ENCODE results near the gene PDHX.

DNA sequence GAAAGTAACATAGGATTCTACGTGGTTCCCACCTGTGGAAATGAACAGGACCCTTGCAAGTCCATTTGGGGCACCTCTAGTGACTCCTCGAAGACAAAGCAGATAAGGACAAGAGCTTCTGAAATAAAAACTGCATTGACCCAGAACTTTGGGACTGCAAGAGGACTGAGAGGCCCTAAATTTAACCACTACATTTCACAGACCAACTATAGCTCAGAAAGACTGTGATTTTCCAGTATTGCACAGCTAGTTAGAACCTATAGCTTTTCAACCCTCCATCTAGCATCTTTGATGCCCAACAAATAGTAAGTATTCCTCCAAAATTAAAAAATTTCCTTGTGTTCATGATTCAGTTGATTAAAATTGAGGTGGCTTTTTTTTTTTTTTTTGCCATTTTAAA is 114.9 kb downstream of the PDHX start:
- TF ChIP-seq, protein P1, sequence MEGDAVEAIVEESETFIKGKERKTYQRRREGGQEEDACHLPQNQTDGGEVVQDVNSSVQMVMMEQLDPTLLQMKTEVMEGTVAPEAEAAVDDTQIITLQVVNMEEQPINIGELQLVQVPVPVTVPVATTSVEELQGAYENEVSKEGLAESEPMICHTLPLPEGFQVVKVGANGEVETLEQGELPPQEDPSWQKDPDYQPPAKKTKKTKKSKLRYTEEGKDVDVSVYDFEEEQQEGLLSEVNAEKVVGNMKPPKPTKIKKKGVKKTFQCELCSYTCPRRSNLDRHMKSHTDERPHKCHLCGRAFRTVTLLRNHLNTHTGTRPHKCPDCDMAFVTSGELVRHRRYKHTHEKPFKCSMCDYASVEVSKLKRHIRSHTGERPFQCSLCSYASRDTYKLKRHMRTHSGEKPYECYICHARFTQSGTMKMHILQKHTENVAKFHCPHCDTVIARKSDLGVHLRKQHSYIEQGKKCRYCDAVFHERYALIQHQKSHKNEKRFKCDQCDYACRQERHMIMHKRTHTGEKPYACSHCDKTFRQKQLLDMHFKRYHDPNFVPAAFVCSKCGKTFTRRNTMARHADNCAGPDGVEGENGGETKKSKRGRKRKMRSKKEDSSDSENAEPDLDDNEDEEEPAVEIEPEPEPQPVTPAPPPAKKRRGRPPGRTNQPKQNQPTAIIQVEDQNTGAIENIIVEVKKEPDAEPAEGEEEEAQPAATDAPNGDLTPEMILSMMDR (conservative IDR thresholded peaks at IDR 0.05; ENCODE audit: low read depth, low read length), result no peak
- TF ChIP-seq EZH2 (IDR thresholded peaks at IDR 0.05; ENCODE audit: borderline replicate concordance, low read depth, low read length, poor library complexity, severe bottlenecking), result no peak
